ENCODE measurements around the gene TLR8.

GRCh38 chrX:12872741-12873140, 33.7 kb upstream of the TLR8 start:
- TF ChIP-seq BHLHE40 (IDR thresholded peaks at IDR 0.05; ENCODE audit: borderline replicate concordance) (no peak), SP1 (IDR thresholded peaks at IDR 0.05) (no peak), ELF4 (IDR thresholded peaks at IDR 0.05) (no peak), FOXK2 (IDR thresholded peaks at IDR 0.05) (no peak), NFRKB (IDR thresholded peaks at IDR 0.05) (no peak), L3MBTL2 (conservative IDR thresholded peaks at IDR 0.05) (no peak), CTBP1 (IDR thresholded peaks at IDR 0.05; ENCODE audit: borderline replicate concordance) (no peak)
